NCI-H446 (cell line): Measurements from ENCODE around the gene TOLLIP.
"Not testable (repeated sequence)": the region's sequence is repeated elsewhere in the genome, so short reads cannot be mapped to it uniquely, and the experiment has no call there.

ENCODE experiments used
- DNase-seq, 2 experiments: peaks; one replicate each; lab custom pipeline; 2025; lab: John Stamatoyannopoulos, UW

The TOLLIP gene

GRCh38 chr11:1309498-1310317, at the start of gene TOLLIP:
Gene TOLLIP, minus strand, starts transcription at chr11:1309632. Its CDS starts 134 bp downstream, at chr11:1309498.
- DNase-seq = peak; percentile 93 to 97

GRCh38 chr11:1358931-1359330, 49.5 kb upstream of the TOLLIP start:
- not testable (repeated sequence) for DNase-seq

GRCh38 chr11:1358286-1358685, 48.9 kb upstream of the TOLLIP start:
- DNase-seq = no peak

- DNase-seq = no peak
Observed at GRCh38 chr11:1356478-1356960, 47.1 kb upstream of the TOLLIP start.

- no peak for DNase-seq
Observed at GRCh38 chr11:1356007-1356435, 46.6 kb upstream of the TOLLIP start.

DNA sequence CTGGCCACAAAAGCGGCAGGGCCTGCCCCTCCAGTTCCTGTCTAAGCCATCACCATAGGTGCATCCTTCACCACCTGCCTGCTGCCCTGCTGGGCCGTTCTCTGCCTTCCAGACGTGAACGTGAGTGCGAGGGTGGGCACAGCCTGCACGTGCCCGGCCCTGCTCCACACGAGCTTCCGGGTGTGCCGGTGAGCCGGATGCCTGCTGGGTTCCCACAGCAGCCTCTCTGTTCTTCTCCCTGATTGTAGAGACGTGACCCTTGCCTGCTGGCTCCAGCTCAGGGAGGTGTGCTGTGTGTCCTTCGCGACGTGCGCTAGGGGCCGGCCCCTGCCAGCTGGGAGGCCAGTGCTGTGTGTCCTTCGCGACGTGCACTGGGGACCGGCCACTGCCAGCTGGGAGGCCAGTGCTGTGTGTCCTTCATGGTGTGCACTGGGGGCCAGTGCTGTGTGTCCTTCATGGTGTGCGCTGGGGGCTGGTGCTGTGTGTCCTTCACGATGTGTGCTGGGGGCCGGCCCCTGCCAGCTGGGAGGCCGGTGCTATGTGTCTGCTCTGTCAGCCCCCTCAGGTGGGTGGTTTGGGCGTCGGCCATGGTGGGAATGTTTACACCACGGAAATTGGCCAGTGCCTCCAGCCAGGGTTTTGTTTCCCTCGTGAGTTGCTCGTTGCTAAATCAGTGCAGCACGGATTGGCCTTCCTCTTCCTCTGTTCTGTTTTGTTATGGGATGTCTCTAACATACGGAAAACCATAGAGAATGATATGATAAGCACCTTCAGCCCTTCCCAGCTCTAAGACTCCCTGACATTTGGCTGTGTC, 44.9 kb upstream of the TOLLIP start:
- DNase-seq = no peak

DNA sequence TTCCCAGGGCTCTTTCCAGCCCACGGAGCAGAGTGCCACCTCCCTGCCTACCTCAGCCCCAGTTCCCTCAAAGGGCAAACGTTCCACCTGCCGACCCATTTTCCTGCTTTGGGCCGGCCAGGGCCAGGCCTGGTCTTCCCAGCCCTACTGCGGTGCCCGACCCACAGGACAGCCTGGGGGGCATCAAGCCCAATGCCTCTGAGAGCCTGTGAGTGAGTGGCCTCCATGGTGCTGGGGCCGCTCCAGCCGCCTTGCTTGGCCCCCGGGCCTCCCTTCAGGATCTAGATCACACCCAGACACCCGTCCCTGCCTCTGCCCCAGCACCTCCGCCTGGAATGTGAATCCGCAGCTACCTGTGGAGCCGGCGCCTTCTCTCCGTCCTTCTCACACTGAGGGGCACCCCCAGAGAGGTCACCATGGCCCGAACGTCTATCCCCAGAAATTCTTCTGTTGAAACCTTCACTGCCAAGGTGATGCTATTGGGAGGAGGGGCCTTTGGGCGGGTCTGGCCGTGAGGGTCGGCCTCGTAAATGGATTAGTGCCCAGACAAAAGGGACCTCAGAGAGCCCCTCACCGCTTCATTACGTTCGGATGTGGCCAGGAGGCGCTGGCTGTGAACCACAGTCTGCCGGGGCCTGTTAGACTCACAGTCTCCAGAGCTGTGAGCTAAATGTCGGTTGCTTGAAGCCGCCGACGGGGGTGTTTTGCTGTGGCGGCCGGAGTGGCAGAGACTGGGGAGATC, 44.1 kb upstream of the TOLLIP start:
- DNase-seq = no peak

- DNase-seq = no peak
Observed at GRCh38 chr11:1352696-1353382, 43.4 kb upstream of the TOLLIP start.

GRCh38 chr11:1351278-1351937, 42.0 kb upstream of the TOLLIP start:
- DNase-seq = no peak

- no peak for DNase-seq
Observed at GRCh38 chr11:1350086-1350725, 40.8 kb upstream of the TOLLIP start.

- DNase-seq = no peak
Observed at GRCh38 chr11:1349327-1350041, 40.1 kb upstream of the TOLLIP start.

DNA sequence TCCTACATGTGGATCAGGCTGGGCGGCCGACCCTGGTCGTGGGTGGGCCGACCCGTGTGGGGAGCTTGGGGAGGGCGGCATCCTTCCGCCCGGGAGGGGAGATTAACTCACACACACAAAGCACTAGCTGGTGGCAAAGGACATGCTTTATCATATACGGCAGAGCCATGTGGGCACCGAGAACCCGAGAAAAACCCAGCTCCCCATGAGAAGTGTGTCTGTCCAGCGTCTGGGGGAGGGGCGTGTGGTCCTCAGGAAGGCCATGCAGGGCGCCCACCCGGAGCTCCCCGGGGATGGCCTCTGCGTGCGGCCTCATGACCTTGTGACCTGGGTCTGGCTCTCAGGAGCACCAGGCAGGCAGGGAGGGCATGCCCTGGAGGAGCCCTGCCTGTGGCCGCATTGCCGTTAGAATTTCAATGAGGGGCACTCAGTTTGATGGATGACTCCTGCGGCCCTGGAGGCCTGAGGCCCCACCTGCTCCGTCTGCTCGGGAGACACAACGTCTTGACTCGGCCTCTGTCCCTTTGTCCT, 39.4 kb upstream of the TOLLIP start:
- no peak for DNase-seq

- DNase-seq = no peak
Observed at GRCh38 chr11:1348146-1348795, 38.8 kb upstream of the TOLLIP start.

DNA sequence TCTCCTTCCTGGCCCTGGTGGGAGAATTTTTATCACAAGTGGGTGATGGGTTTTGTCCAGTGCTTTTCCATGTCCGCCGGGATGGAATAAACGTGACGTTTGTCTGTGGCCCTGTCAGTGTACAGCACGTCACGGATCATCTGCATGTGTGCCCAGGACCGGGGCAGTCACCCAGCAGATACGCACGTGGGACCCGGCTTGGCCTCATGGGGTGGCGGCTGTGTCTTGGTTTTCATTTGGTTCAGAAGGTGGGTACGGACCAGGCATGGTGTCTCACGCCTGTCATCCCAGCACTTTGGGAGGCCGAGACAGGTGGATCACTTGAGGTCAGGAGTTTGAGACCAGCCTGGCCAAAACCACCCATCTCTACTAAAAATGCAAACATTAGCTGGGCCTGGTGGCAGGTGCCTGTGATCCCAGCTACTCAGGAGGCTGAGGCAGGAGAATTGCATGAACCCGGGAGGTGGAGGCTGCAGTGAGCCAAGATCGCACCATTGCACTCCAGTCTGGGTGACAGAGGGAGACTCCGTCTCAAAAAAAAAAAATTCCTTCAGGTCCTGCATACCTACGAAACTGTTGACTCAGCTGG, 38.1 kb upstream of the TOLLIP start:
- DNase-seq = not testable (repeated sequence)

DNA sequence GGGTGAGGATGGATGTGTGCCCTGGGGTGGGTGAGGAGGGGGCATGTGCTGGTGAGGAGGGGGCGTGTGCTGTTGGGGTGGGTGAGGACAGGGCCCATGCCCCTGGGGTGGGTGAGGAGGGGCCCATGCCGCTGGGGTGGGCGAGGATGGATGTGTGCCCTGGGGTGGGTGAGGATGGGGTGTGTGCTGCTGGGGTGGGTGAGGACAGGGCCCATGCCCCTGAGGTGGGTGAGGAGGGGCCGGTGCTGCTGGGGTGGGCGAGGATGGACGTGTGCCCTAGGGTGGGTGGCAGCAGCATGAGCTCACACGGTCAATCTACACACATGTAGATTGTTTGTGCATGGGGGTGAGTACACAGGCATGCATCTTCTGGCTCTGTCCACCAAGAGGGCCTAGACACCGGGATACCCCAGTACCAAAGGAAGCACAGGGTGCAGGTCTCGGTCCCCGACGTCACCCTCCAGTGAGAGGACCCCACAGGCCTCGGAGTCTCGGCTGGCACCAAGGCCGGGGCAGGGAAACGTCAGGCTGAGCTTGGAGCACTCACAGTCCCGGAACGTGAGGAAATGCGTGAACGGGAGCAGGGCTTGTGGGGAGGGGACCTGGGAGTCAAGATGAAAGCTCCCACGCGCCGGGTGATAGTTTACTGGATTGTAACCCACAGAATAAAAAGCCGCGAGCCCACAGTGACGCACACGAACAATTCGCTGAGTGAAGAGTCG, 37.4 kb upstream of the TOLLIP start:
- DNase-seq = no peak

- DNase-seq = no peak
Observed at GRCh38 chr11:1345737-1346513, 36.5 kb upstream of the TOLLIP start.

- no peak for DNase-seq
Observed at GRCh38 chr11:1344056-1344635, 34.7 kb upstream of the TOLLIP start.
